ENCODE results near the gene FKBP14.

The FKBP14 gene

GRCh38 chr7:30018451-30018850 is 8.1 kb downstream of the FKBP14 start:
- H3K36me3 ChIP-seq = peaks cover 2 to 34% (median 11%) of the 10 kb centered on the region in 3 donors
- DNase-seq = no peak
- H3K27ac ChIP-seq = no peak overlapping the region
- no peaks in the 10 kb centered on the region for H3K9me3 ChIP-seq
- peaks cover 0 to 4% (median under 1%) of the 10 kb centered on the region in 4 donors for H3K4me1 ChIP-seq
- intact Hi-C loops (cut with DNase I; ENCODE audit: low total_unique reads) = no loop called here
- TF ChIP-seq CTCF (IDR thresholded peaks at IDR 0.05) = no peak
- H3K27me3 ChIP-seq = no peaks in the 10 kb centered on the region
- H3K4me3 ChIP-seq = no peak overlapping the region

- intact Hi-C loops (cut with DNase I; ENCODE audit: low total_unique reads) = no loop called here
- H3K27ac ChIP-seq = no peak overlapping the region
Observed at GRCh38 chr7:30012757-30013156, 13.7 kb downstream of the FKBP14 start.

GRCh38 chr7:30010021-30010420 is 16.5 kb downstream of the FKBP14 start:
- TF ChIP-seq CTCF (IDR thresholded peaks at IDR 0.05) = no peak
- Histone ChIP-seq H3K36me3 (peaks cover 2 to 14% (median 8%) of the 10 kb centered on the region in 3 donors), H3K4me1 (no peaks in the 10 kb centered on the region), H3K27me3 (no peaks in the 10 kb centered on the region), H3K27ac (no peak overlapping the region), H3K9me3 (no peaks in the 10 kb centered on the region), H3K4me3 (no peak overlapping the region)
- DNase-seq = no peak
- intact Hi-C loops (cut with DNase I; ENCODE audit: low total_unique reads) = no loop called here

More at GRCh38 chr7:30012757-30013156, 13.7 kb downstream of the FKBP14 start:
- Histone ChIP-seq H3K9me3 (no peaks in the 10 kb centered on the region), H3K4me3 (no peak overlapping the region), H3K36me3 (peaks cover 2 to 28% (median 11%) of the 10 kb centered on the region in 3 donors), H3K4me1 (no peaks in the 10 kb centered on the region), H3K27me3 (no peaks in the 10 kb centered on the region)
- DNase-seq = no peak
- no peak for TF ChIP-seq CTCF (IDR thresholded peaks at IDR 0.05)

- no peak overlapping the region for H3K4me3 ChIP-seq
- H3K4me1 ChIP-seq = peaks cover 0 to 14% (median 5%) of the 10 kb centered on the region in 4 donors
- no peak overlapping the region for H3K27ac ChIP-seq
- no peak for DNase-seq
- no peaks in the 10 kb centered on the region for H3K9me3 ChIP-seq
- intact Hi-C loops (cut with DNase I; ENCODE audit: low total_unique reads) = no loop called here
- H3K27me3 ChIP-seq = no peaks in the 10 kb centered on the region
- H3K36me3 ChIP-seq = no peaks in the 10 kb centered on the region
- no peak for TF ChIP-seq CTCF (IDR thresholded peaks at IDR 0.05)
Observed at GRCh38 chr7:30005464-30005863, 21.0 kb downstream of the FKBP14 start.

- no peak for DNase-seq
- H3K27ac ChIP-seq = no peak overlapping the region
- no peaks in the 10 kb centered on the region for H3K36me3 ChIP-seq
- no peak for TF ChIP-seq CTCF (IDR thresholded peaks at IDR 0.05)
- no peak overlapping the region for H3K4me3 ChIP-seq
- peaks cover 0 to 23% (median 5%) of the 10 kb centered on the region in 4 donors for H3K4me1 ChIP-seq
- intact Hi-C loops (cut with DNase I; ENCODE audit: low total_unique reads) = no loop called here
- H3K27me3 ChIP-seq = no peaks in the 10 kb centered on the region
- H3K9me3 ChIP-seq = no peaks in the 10 kb centered on the region
Observed at GRCh38 chr7:30003098-30003497, 23.4 kb downstream of the FKBP14 start.

- peaks cover 0 to 23% (median 5%) of the 10 kb centered on the region in 4 donors for H3K4me1 ChIP-seq
- H3K9me3 ChIP-seq = no peaks in the 10 kb centered on the region
- TF ChIP-seq CTCF (IDR thresholded peaks at IDR 0.05) = no peak
- H3K27ac ChIP-seq = no peak overlapping the region
- no peaks in the 10 kb centered on the region for H3K27me3 ChIP-seq
- intact Hi-C loops (cut with DNase I; ENCODE audit: low total_unique reads) = no loop called here
- DNase-seq = no peak
- no peak overlapping the region for H3K4me3 ChIP-seq
- H3K36me3 ChIP-seq = no peaks in the 10 kb centered on the region
Observed at GRCh38 chr7:30001998-30002397, 24.5 kb downstream of the FKBP14 start.
